ENCODE results near the gene ETFA. TPM values are rescaled to one million over a fixed set of nuclear protein-coding genes. Genes with fewer than 3 reads are reported as not detected.
A peak's percentile ranks its signal among the peaks of the same experiment; 100 is the strongest.
"Not testable (repeated sequence)": the region's sequence is repeated elsewhere in the genome, so short reads cannot be mapped to it uniquely, and the experiment has no call there.

The ETFA gene
- total and polyA plus RNA-seq, 2 experiments from 2014 or later = 117 to 303 TPM

DNA sequence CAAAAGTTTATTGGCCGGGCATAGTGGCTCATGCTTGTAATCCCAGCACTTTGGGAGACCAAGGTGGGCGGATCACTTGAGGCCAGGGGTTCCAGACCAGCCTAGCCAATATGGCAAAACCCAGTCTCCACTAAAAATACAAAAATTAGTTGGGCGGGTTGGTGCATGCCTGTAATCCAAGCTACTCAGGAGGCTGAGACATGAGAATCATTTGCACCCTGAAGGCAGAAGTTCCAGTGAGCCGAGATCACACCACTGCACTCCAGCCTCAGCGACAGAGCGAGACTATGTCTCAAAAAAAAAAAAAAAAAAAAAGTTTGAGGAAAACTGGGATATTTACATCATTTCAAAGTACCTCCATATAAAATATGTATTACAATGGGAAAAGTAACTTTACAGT lies 40.4 kb downstream of the ETFA start:
- Histone ChIP-seq H3K27ac (no peak overlapping the region), H3K9me3 (ENCODE audit: low read depth) (no peaks in the 10 kb centered on the region), H3K27me3 (no peaks in the 10 kb centered on the region), H3K4me1 (ENCODE audit: low read depth) (no peaks in the 10 kb centered on the region), H3K36me3 (peaks cover 26% of the 10 kb centered on the region), H3K4me3 (no peak overlapping the region)
- TF ChIP-seq, protein P1, sequence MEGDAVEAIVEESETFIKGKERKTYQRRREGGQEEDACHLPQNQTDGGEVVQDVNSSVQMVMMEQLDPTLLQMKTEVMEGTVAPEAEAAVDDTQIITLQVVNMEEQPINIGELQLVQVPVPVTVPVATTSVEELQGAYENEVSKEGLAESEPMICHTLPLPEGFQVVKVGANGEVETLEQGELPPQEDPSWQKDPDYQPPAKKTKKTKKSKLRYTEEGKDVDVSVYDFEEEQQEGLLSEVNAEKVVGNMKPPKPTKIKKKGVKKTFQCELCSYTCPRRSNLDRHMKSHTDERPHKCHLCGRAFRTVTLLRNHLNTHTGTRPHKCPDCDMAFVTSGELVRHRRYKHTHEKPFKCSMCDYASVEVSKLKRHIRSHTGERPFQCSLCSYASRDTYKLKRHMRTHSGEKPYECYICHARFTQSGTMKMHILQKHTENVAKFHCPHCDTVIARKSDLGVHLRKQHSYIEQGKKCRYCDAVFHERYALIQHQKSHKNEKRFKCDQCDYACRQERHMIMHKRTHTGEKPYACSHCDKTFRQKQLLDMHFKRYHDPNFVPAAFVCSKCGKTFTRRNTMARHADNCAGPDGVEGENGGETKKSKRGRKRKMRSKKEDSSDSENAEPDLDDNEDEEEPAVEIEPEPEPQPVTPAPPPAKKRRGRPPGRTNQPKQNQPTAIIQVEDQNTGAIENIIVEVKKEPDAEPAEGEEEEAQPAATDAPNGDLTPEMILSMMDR (IDR thresholded peaks at IDR 0.05; ENCODE audit: low read depth, low read length) = no peak
- no peak for DNase-seq (ENCODE audit: low read depth in 1 of 2, low spot score in 1 of 2)

GRCh38 chr15:76267077-76267476 lies 44.2 kb downstream of the ETFA start:
- Histone ChIP-seq H3K4me3 (no peak overlapping the region), H3K27me3 (no peaks in the 10 kb centered on the region), H3K36me3 (peaks cover 12% of the 10 kb centered on the region), H3K4me1 (ENCODE audit: low read depth) (no peaks in the 10 kb centered on the region), H3K27ac (no peak overlapping the region), H3K9me3 (ENCODE audit: low read depth) (no peaks in the 10 kb centered on the region)
- peak in 1 of 2 donors; percentile 0 for DNase-seq (ENCODE audit: low read depth in 1 of 2, low spot score in 1 of 2)
- TF ChIP-seq, protein P1 (IDR thresholded peaks at IDR 0.05; ENCODE audit: low read depth, low read length) = no peak

GRCh38 chr15:76265769-76266168 lies 45.5 kb downstream of the ETFA start:
- not testable (repeated sequence) for H3K4me1 ChIP-seq (ENCODE audit: low read depth); DNase-seq (ENCODE audit: low read depth in 1 of 2, low spot score in 1 of 2); H3K36me3 ChIP-seq; H3K4me3 ChIP-seq; H3K9me3 ChIP-seq (ENCODE audit: low read depth); H3K27me3 ChIP-seq; H3K27ac ChIP-seq

DNA sequence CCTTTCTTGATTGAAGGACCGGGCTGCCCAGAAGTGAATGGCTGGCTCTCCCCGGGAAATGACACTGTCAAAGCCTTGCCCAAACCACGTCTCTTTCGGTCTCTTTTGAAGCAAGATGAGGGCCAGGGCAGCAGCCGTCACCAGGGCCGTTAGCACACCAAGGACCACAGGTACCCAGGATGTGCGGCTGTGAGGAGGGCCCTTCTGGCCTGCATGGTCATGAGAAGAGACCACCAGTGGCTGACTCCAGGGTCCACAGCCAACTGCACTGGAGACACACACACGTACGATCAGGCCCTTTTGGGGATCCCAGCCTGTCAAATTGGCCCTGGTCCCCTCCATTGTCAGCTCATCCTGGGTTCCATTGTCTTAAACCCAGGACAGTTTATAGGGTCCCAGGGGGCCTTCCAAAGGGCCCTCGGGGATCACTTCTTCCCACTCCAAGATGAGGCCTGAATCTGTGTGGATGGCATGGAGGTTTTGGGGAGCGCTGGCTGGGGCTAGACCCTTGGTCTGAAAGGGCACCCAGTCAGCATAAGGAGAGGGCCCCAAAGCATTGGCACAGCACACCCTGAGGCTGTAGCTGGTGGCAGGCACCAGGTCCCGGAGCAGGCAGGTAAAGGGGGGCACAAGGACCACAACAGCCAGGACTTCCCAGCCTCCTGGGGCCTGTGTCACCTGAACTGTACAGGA lies 50.9 kb downstream of the ETFA start:
- Histone ChIP-seq H3K4me1 (ENCODE audit: low read depth) (no peaks in the 10 kb centered on the region), H3K27ac (no peak overlapping the region), H3K36me3 (peaks cover 2% of the 10 kb centered on the region), H3K9me3 (ENCODE audit: low read depth) (no peaks in the 10 kb centered on the region), H3K27me3 (no peaks in the 10 kb centered on the region), H3K4me3 (no peak overlapping the region)
- TF ChIP-seq, protein P1 (IDR thresholded peaks at IDR 0.05; ENCODE audit: low read depth, low read length) = no peak
- no peak for DNase-seq (ENCODE audit: low read depth in 1 of 2, low spot score in 1 of 2)

DNA sequence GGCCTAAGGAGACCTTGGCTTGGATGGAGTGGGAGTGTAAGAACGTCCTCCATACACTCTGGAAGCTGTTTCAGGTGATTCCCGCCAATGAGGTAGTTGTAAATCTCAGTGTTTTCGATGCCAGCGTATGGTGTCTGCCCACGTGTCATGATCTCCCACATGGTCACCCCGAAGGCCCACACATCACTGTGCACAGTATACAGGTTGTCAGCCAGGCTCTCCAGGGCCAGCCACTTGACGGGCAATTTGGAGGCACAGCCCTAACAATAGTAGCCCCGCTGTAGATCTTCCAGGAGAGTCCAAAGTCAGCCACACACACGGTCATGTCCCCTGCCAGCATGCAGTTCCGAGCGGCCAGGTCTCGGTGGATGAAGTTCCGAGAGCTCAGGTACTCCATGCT lies 51.9 kb downstream of the ETFA start:
- Histone ChIP-seq H3K36me3 (peaks cover 3% of the 10 kb centered on the region), H3K4me1 (ENCODE audit: low read depth) (no peaks in the 10 kb centered on the region), H3K27ac (no peak overlapping the region), H3K4me3 (no peak overlapping the region), H3K9me3 (ENCODE audit: low read depth) (no peaks in the 10 kb centered on the region), H3K27me3 (no peaks in the 10 kb centered on the region)
- TF ChIP-seq, protein P1 (IDR thresholded peaks at IDR 0.05; ENCODE audit: low read depth, low read length) = no peak
- DNase-seq (ENCODE audit: low read depth in 1 of 2, low spot score in 1 of 2) = no peak

- TF ChIP-seq, protein P1 (IDR thresholded peaks at IDR 0.05; ENCODE audit: low read depth, low read length) = no peak
- Histone ChIP-seq H3K4me1 (ENCODE audit: low read depth) (no peaks in the 10 kb centered on the region), H3K27ac (no peak overlapping the region), H3K27me3 (no peaks in the 10 kb centered on the region), H3K9me3 (ENCODE audit: low read depth) (no peaks in the 10 kb centered on the region), H3K36me3 (peaks cover 3% of the 10 kb centered on the region), H3K4me3 (no peak overlapping the region)
- DNase-seq (ENCODE audit: low read depth in 1 of 2, low spot score in 1 of 2) = no peak
These were observed 52.8 kb downstream of the ETFA start for GRCh38 chr15:76258460-76258859.

Measured in cardiac muscle cell (in vitro differentiated cells and primary cell).